Measurements from ENCODE around the gene SCEL. TPM values are rescaled to one million over a fixed set of nuclear protein-coding genes. Genes with fewer than 3 reads are reported as not detected.

SCEL gene
- total RNA-seq, 1 experiment from 2014 or later, result 0.07 TPM

- Histone ChIP-seq H3K36me3 (ENCODE audit: control insufficient read depth in 1 of 2, insufficient read depth in 2 of 2, low read length in 2 of 2) (no peaks in the 10 kb centered on the region), H3K4me3 (replicated peaks in 1 of 2; ENCODE audit: low read depth in 1 of 2, low read length in 2 of 2) (no peak overlapping the region), H4K20me1 (ENCODE audit: insufficient read depth) (no peaks in the 10 kb centered on the region), H3K4me2 (ENCODE audit: low read length) (no peak overlapping the region), H2AFZ (ENCODE audit: low read depth, low read length, poor library complexity, severe bottlenecking) (no peak overlapping the region), H3K79me2 (ENCODE audit: insufficient read depth, low read length) (no peaks in the 10 kb centered on the region), H3K27ac (ENCODE audit: low read depth, low read length) (no peak overlapping the region), H3K9me3 (ENCODE audit: control insufficient read depth in 1 of 2, insufficient read depth in 1 of 2, low read depth in 1 of 2, low read length in 2 of 2) (no peaks in the 10 kb centered on the region), H3K9me2 (ENCODE audit: insufficient read depth) (no peaks in the 10 kb centered on the region), H3K27me3 (ENCODE audit: insufficient read depth, low read length) (no peaks in the 10 kb centered on the region), H3K4me1 (ENCODE audit: control insufficient read depth in 1 of 2, insufficient read depth in 2 of 2, low read length in 2 of 2) (0 out of 4 replicates have a peak, but pooled peaks cover 0 to 3% of the 10 kb centered on the region in 2 experiments), H3K9ac (ENCODE audit: low read length) (no peak overlapping the region)
- CTCF ChIA-PET, result no interaction called here
- DNase-seq (ENCODE audit: low read depth, low spot score) (no peak), ATAC-seq (no peak)
- RAD21 ChIA-PET (ENCODE audit: low non-redundant PET in 1 of 2, low total read pairs in 2 of 2, uncharacterized antibody in 2 of 2, unreplicated experiment in 2 of 2), result no interaction called here
- no peak for TF ChIP-seq TCF7L2 (IDR thresholded peaks at IDR 0.05; ENCODE audit: borderline replicate concordance, extremely low read depth, insufficient read depth, insufficient read length)
- no peak for TF ChIP-seq EGR1 (IDR thresholded peaks at IDR 0.05; ENCODE audit: low read depth)
- no peak for TF ChIP-seq RAD21 (IDR thresholded peaks at IDR 0.05; ENCODE audit: low read depth)
- no peak for TF ChIP-seq POLR2A (IDR thresholded peaks at IDR 0.05; ENCODE audit: borderline replicate concordance, extremely low read depth, insufficient read depth, insufficient read length)
- TF ChIP-seq REST (IDR thresholded peaks at IDR 0.05; ENCODE audit: low read depth), result no peak
- no peak for TF ChIP-seq JUND (IDR thresholded peaks at IDR 0.05)
- TF ChIP-seq SRF (IDR thresholded peaks at IDR 0.05; ENCODE audit: low read depth), result no peak
- no peak for TF ChIP-seq ZNF274 (IDR thresholded peaks at IDR 0.05; ENCODE audit: low read depth, low read length)
- TF ChIP-seq CEBPB (IDR thresholded peaks at IDR 0.05; ENCODE audit: low read depth), result no peak
- TF ChIP-seq ZFX (IDR thresholded peaks at IDR 0.05), result no peak
- TF ChIP-seq ATF3 (IDR thresholded peaks at IDR 0.05), result no peak
- TF ChIP-seq ELF1 (IDR thresholded peaks at IDR 0.05; ENCODE audit: borderline replicate concordance, low read depth), result no peak
- TF ChIP-seq MAX (IDR thresholded peaks at IDR 0.05), result no peak
- no peak for TF ChIP-seq EZH2 (IDR thresholded peaks at IDR 0.05)
- TF ChIP-seq, protein P1, sequence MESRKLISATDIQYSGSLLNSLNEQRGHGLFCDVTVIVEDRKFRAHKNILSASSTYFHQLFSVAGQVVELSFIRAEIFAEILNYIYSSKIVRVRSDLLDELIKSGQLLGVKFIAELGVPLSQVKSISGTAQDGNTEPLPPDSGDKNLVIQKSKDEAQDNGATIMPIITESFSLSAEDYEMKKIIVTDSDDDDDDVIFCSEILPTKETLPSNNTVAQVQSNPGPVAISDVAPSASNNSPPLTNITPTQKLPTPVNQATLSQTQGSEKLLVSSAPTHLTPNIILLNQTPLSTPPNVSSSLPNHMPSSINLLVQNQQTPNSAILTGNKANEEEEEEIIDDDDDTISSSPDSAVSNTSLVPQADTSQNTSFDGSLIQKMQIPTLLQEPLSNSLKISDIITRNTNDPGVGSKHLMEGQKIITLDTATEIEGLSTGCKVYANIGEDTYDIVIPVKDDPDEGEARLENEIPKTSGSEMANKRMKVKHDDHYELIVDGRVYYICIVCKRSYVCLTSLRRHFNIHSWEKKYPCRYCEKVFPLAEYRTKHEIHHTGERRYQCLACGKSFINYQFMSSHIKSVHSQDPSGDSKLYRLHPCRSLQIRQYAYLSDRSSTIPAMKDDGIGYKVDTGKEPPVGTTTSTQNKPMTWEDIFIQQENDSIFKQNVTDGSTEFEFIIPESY (IDR thresholded peaks at IDR 0.05; ENCODE audit: extremely low read depth, insufficient replicate concordance, low read length), result no peak
- no peak for TF ChIP-seq FOSL1 (IDR thresholded peaks at IDR 0.05; ENCODE audit: low read depth)
- intact Hi-C loops (cut with micrococcal nuclease), result no loop called here
- no TSS peak for BruUV-seq (replicated peaks)
- POLR2A ChIA-PET, result no interaction called here
Observed at GRCh38 chr13:77548095-77548494, 12.6 kb downstream of the SCEL start.
